SHP77 treated with DMSO at 0.1 percent for 48 hours (cell line): Measurements from ENCODE around the gene DGKD.

Source experiments
- DNase-seq: peaks from one replicate; lab custom pipeline; 2025; lab: John Stamatoyannopoulos, UW

Gene DGKD

DNA sequence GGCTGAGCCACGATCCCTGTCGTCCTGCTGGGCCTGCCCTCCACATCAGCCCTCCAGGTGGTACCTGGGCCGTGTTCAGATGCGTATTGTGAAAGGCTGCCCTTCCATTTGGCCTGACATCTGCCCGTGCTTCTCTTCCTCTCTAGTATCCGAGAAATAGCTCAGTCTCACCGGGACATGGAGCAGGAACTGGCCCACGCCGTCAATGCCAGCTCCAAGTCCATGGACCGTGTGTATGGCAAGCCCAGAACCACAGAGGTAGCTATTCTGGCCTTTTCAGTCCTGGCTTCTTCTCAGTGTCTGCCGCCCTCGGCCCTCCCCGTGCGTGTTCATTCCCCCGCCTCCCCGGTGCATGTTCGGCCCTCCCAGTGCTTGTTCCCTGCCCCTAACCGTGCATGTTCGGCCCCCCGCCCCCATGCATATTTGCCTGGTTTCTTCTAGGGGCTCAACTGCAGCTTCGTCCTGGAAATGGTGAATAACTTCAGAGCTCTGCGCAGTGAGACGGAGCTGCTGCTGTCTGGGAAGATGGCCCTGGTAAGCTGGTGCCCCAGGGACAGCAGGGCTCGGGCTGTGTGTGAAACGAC lies 108.0 kb downstream of the DGKD start:
- no peak for DNase-seq

DNA sequence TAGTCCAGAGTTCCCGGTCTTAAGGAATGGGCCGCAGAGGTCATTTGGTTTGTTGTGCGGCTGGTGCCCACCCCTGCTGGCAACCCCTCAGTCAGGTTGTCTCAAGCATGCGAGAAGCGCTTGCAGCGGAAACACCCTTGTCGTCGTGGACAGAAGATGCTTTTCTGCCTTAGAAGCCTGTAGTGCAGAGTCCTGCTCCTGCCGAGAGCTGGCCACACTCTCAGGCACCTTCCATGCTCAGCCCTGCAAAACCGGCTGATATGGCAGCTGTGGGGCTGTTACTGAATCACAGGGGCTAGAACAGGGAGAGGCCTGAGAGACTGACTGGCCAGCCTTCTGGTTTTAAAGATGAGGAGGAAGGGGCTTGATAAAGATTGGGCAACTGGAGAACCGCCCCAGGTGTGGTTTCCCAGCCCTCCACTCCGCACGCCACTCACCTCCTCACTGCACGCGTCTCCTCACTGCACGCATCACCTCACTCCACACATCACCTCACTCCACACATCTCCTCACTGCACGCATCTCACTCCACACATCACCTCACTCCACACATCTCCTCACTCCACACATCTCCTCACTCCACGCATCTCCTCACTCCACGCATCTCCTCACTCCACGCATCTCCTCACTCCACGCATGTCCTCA lies 108.7 kb downstream of the DGKD start:
- no peak for DNase-seq

DNA sequence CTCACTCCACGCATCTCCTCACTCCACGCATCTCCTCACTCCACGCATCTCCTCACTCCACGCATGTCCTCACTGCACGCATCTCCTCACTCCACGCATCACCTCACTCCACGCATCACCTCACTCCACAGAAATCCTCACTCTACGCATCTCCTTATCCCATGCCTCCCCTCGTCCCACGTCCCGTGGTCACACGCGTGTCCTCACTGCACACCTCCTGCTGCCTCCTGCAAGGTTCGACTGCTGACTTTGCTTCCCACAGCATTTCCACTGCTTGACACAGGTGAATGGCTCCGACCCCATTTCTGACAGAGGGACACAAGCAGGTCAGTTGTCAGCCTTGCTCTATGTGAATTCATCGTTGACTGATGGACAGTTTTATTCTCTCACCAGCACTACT lies 109.3 kb downstream of the DGKD start:
- no peak for DNase-seq

DNA sequence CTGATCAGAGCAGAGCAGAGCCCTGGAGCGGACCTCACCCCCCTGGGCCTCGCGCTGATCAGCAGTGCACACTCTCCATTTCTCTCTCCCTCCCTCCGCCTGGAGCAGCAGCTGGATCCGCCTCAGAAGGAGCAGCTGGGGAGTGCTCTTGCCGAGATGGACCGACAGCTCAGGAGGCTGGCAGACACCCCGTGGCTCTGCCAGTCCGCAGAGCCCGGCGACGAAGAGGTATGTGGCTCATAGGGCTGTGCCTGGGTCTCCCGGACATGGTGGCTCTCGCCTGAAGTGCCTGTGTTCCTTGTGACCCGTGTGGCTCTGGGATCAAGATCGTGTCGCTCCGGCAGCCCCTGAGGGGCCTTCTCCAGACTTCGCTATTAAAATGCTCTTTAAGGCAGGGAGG lies 109.8 kb downstream of the DGKD start:
- no peak for DNase-seq

DNA sequence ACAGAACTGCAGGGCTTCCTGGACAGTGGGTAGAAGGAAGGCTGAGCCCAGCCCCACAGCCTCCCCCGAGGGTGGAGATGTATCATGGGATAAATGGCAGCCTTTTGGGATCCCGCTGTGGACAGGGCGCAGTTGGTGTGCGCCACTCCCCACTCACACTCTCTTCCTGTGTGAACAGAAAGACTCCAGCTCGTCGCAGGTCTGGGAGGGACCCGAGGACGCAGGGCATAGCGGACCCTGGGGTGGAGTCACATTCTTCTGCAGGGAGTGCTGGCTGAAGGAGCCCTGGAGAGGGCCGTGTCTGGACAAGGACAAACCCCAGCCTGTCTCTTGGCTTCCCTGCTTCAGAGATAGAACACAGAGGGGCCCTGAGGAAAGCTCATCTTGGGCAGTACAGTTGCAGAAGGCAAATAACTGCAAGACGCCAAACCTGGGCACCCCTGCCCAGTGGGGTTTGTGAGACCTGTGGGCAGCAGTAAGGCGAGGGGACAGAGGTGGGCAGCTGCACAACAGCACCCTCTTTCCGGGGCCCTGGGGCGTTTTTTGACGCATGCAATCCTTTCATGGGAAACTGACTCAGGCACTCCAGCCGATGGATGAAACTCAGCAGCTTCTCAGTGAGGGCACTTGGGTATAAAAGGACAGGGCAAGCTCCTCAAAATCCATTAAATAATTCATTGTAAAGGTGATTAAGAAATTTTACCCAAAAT lies 110.4 kb downstream of the DGKD start:
- no peak for DNase-seq

DNA sequence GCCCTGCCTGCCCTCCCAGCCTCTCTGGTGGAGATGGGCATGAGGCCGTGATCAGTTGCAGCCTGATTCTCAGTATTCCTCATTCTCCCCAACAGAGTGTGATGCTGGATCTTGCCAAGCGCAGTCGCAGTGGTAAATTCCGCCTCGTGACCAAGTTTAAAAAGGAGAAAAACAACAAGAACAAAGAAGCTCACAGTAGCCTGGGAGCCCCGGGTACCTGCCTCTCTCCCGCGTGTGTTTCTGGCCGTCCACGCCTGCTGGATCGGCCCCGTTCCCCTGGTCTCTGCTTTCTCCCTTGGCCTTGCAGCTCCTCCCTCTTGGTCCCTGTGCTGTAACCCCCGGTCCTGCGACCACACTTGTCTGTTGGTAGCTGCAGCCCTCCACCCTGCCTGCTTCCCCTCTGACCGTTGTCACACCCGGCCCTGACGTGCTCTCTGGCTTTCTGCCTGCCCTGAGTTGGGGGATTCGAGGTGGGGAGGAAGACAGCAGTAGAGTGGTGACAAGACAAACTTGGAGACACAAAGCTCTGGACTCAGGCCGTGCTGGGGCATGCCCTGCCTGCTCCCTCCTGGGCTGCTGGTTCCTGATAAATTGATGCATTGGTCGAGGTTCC lies 112.8 kb downstream of the DGKD start:
- no peak for DNase-seq

DNA sequence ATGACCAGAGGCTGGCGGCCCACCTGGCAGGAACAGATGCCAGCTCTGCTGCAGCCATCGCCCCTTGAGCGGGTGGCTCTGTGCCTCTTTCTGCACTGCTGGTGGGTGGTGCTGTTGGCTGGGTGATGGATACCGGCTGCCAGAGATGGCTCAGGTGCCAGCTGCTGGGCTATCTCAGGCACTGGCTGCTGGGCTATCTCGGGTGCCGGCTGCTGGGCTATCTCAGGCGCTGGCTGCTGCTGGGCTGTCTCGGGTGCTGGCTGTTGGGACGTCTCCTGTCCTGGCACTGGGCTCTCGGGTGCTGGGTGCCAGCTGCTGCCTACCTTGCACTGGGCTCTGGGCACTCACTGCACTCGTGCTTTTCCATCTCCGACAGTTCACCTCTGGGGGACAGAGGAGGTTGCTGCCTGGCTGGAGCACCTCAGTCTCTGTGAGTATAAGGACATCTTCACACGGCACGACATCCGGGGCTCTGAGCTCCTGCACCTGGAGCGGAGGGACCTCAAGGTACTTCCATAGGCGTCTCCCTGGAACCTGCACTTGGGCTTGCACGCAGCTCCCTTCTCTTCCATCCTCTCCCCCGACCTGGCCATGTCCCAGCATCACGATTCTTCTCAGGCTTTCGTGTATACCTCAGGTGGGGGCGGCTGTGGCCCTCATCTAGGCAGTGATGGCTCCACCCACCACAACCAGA lies 113.9 kb downstream of the DGKD start:
- DNase-seq = no peak

DNA sequence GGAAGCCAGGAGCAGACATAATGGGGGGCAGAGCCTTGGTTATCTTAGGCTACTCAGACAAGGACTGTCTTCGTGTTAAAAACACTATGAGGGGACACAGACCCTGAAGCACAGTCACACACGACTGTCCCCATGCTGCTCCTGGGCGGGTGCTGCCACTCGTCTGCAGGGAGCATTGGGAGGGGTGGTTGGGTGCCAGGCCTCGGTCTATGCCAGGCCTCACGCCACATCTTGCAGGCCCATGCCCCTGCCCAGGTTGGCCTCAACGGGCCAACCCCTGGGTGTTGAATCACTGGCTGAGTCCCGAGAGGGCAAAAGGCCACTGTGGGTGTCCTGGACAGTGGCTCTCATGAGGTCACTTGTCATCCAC lies 114.4 kb downstream of the DGKD start:
- no peak for DNase-seq

DNA sequence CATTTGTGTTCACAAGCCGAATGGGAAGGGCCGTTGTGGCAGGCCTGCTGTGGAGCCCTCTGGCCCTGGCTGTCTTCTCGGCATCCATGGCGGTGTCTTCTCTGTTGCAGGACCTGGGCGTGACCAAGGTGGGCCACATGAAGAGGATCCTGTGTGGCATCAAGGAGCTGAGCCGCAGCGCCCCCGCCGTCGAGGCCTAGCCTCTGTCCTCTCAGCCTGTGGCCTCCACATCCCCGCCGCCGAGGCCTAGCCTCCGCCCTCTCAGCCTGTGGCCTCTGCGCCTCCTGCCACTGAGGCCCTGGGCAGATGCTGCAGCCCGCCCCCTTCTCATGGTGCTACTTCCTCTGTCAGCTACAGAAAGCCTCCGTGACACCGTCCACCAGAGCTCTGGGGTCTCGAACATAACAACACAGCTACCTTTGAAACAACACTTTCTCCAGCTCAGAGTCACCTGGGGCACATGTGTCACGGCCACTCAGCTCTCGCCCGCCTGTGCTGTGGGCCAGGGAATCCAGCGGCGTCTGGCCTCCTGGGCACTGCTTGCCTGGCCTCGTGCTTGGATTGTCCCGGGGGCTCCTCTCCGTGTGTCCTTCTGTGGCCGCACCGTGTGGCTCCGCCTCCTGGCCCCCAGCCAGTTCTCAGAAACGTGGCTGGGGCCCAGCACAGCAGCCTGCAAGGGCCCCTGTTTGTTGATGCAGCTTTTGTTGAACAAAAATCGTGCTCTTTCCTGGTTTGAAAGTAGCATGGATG lies 115.1 kb downstream of the DGKD start:
- no peak for DNase-seq

DNA sequence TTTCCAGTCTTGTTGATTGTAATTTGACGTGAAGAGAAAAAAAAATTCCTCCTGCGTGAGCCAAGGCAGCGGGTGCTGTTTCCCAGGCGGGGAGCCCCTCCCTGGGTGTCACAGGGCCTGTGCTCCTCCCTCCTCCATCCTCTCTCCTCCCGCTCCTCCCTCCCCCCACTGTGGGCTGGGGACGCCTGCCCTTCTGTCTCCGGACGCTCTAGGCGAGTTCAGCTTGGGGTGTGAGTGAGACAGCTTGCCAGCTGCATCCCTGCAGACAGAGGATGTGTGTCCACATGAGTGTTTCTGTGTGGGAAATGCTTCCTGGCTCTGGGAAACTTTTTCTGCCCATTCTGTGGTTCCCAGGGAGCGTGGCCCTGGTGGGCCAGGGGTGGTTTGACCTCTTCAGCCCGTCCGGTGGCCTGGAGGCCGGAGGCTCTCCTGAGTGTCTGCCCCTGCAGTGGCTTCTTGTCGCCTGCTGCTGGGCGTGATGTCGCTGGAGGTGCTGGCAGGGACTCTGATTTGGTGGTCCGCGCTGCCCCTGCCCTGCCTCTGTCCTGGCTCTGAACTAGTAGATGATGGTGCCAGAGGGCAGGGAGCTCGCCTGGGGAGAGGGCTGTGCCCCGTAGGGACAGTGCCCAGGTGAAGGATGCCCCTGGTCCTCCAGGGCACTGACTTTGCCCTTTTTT lies 115.9 kb downstream of the DGKD start:
- DNase-seq = no peak

DNA sequence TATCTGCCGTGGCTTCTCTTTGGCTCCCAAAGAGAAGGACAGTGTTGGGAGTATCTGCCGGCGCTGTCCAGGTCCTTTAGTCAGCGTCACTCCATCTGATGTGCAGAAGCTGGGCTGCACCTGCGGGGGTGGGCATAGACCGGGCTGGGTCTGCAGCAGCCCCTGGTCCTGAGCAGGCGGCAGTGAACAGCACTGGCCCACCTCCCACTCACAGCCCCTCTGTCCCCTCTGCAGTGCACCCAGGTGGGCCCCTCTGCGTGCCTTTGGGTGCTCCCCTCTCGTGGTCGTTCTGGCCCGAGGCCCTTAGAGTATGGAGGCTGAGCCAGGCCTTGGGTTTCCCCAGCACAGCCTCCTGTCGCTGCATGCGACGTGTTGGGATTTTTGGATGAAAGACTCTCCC lies 116.5 kb downstream of the DGKD start:
- no peak for DNase-seq

DNA sequence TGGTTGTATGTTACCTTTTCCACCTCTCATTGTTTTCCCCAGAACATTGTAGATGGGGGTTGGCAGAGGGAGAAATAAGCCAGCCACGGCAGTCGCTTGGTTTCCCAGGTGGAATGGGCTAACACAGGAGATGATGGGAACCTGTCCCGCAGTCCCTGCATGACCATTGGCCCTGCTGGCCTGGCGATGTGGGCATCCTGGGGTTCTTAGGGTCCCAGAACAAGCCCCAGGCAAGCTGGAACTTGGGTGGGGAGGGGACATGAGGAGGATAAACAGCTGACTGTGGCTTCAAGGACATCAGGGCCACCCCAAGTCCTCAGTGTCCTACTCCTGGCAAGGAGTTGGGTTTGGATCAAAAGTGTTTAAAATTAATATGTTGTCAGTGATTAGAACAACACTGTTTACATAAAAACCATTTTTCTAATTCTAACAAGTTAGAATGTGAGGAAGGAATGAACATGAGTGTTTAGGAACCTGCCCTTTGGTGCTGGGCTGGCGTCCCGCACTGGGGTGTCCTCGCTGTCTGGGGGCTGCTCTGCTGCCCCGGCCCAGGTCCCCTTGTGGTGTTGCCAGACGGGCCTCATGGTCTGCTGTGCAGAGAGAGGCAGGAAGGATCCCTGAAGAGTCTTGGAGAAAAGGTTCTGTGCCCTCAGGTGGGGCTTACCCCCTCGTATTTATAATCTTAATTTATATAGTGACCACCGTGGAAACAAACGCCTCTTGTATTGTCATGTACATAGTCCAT lies 117.2 kb downstream of the DGKD start:
- DNase-seq = no peak

DNA sequence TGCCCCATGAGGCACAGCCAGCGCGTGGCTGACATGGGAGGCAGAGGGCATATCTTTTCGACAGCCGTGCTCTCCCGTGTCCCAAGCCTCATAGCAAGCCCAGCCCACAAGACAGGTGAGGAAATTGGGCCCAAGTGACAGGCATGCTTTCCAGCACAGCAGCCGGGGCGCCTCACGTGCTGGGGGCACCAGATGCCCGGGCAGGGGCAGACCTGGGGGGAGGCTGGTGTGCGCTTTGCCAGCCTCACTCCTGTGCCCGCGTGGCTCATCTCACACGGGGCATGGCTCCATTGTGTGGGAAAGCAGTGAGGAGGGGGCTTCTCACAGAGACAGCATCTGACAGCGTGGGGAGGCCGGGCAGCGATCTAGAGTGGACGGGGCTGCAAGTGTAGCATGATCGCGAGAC lies 119.1 kb downstream of the DGKD start:
- no peak for DNase-seq

DNA sequence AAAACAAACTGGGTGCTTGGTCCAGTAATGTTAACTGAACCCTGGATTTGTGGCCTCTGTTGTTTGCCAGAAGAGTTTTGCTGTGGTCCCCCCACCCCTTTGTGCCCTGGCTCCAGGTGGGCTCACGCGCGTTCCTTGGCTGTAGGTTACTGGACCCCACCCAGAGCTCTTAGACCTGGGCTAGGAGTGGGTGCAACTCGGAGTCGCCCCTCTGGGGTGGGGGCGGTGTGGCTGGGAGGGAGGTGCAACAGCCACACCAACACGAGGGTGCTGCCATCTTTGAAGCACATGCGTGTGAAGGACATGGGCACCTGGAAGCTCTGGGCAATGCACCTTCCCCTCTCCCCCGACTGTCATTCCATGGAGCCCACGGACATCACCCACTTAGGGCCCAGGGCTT lies 119.6 kb downstream of the DGKD start:
- DNase-seq = no peak

DNA sequence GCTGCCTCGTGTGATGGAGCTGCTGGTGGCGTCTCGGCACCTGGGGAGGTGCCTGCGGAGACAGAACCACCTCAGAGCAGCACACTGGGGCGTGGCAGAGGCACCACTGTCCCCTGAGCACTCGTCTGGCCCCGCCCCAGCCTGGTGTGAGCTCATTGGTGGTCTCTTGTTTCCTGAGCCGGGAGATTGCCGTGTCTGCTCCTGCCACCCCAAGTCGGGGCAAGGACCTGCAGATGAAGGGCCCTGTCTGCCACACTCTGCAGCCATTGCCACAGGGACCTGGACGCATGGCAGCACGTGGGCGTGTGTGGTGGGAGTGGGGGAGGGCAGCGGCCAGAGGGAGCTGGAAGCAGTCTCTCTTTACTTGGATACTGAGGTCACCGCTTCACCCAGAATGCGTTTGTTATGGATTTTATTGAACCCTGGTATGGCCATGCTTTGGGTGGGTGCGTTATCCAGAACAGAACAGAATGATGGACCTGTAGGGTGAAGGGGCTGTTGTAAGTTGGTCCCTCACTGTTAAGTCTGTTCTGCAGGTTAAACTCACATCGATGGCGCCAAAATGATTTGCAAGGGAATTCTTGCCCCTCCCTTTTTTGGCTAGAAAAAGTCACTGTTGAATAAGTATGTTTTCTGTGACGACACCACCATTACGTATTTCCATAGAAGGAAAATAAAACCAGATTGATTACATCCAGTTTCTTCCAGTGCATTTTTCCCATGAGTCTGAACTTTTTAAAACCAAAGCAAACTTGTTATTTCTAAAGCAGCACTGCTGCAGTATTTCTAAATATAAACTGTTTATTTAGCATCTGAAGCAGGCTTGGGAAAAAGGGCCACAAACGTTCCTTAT lies 120.2 kb downstream of the DGKD start:
- DNase-seq = no peak

DNA sequence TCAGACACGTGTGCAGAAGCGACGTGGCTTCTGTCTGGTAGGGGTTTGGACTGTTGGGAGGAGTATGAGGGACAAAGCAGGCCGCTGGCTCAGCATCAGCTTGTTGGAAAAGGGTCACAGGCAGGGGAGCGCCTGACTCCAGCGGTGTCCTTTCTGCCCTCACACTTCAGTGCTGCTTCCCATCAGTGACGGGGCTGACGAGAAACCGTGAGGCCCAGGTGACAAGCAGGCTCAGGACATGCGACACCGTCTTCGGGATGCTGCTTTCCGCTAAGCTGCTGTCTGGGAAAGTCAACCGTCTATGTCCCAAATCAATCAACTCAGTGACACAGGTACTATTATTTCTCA lies 121.7 kb downstream of the DGKD start:
- no peak for DNase-seq

DNA sequence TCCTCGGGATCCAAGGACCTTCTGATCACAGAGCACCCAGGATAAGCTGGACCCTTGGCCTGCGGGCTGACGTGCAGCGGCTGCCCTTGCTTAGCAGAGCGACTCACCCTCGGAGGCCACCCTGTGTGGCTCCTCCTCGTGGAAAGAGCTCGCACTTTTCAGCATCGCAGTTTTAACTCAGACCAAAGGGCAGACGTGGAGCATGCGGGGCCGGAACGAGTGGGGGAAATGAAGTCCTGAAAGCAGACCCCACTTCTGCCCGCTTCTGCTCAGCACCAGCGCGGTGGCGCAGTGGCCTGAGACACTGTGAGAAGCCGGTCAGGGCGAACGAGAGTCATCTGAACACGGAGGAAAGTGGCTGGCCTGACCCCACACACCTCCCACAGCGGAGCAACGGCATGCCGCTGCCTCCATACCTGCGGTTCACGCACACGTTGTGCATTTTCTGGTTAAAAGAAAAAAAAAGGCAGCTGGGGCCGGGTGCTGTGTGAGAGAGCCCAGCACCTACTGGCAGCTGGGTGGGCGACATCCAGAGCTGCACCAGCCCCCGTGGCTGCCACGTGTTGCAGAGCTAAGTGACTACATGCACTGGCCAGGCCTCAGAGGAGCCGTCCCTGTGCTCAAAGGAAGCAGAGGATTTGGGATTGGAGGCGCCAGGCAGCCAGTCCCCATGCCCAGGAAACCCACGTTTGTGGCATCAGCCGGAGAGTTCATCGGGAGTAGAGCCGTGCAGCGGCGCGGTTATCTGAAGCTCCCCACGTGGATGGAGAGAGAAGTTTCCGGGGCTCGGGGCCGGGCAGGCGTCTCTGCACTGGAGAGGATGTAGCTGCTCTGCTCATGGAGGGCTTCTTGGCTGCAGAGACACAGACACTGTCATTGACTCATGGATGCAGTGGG lies 122.6 kb downstream of the DGKD start:
- no peak for DNase-seq

DNA sequence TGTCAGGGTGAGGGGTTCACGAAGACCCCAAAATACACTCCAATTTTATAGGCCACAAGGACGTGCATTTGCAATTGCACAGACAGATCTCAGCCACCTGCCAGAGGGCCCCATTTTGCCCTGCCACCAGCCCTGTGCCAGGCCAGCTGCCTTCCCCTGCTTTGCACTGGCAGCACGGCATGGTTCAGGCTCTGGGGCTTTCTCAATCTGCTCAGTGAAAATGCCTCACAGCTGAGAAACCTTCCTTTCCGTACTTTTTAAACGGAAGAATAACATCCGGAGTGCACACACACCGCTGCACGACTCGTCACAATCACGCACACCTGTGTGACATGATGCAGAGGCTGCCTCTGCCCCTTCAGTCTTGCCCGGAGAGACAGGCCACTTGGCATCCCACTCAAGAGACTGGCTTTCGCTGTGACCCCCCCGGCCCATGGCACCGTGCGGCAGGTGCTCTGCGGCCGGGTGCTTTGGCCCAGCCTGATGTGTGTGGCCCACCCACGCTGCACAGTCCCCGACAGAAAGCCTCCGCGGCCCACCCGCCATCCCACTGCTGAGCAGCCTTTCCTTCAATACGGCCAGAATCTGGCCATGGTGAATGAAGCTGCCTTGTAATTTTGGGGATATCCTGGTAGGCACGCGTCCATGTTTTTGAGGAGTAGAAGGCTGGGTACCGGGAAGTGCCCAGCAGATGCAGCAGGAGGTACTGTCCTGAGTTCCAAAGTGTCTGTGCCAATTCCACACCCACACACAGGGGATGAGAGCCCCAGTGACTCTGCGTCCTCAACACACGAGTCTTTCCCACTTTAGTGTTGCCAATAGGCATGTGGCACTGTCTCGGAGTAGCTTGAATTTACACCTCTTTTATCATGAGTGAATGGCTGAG lies 123.5 kb downstream of the DGKD start:
- no peak for DNase-seq
